ENCODE results near the gene MYO1D.

Gene MYO1D

DNA sequence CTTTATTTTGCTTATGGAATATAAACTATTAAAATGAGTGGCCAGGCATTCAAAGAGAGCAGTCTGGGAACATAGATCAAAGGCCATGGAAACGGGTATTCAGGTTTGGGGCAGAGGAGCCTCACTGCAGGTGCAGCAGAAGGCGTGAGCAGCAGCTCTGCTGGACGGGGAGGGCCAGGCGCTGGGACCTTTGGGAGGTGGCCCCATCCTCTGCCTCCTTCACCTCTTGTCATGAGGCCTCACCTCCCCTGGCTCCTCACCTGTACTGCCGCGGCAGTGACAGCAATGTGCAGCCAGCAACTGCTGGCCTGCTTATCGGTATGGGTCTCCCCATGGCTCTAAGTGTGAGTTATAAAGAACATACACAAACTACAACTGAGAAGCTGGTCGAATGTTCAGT lies 280.7 kb downstream of the MYO1D start:
- DNase-seq (ENCODE audit: extremely low spot score) = no peak
- ChIA-PET CTCF (no interaction called here), POLR2A (no interaction called here)
- TF ChIP-seq FOXK2 (IDR thresholded peaks at IDR 0.05) = no peak
- no peak for TF ChIP-seq TARDBP (IDR thresholded peaks at IDR 0.05)
- TF ChIP-seq LEF1 (IDR thresholded peaks at IDR 0.05; ENCODE audit: borderline replicate concordance) = no peak
- TF ChIP-seq ELF4 (IDR thresholded peaks at IDR 0.05) = no peak
- no peak for TF ChIP-seq SUZ12 (IDR thresholded peaks at IDR 0.05)
- no peak for TF ChIP-seq ZNF384 (IDR thresholded peaks at IDR 0.05)
- no peak for TF ChIP-seq HDGF (IDR thresholded peaks at IDR 0.05; ENCODE audit: borderline replicate concordance)
- TF ChIP-seq ARNT (IDR thresholded peaks at IDR 0.05) = no peak

- TF ChIP-seq ZNF384 (IDR thresholded peaks at IDR 0.05) (no peak), BHLHE40 (IDR thresholded peaks at IDR 0.05; ENCODE audit: borderline replicate concordance) (no peak), FOXK2 (IDR thresholded peaks at IDR 0.05) (no peak), HDGF (IDR thresholded peaks at IDR 0.05; ENCODE audit: borderline replicate concordance) (no peak), TARDBP (IDR thresholded peaks at IDR 0.05) (no peak), L3MBTL2 (conservative IDR thresholded peaks at IDR 0.05) (no peak), NFRKB (IDR thresholded peaks at IDR 0.05) (no peak), FOXA1 (IDR thresholded peaks at IDR 0.05) (no peak), LEF1 (IDR thresholded peaks at IDR 0.05; ENCODE audit: borderline replicate concordance) (no peak), SP1 (IDR thresholded peaks at IDR 0.05) (no peak), ARNT (IDR thresholded peaks at IDR 0.05) (no peak), PKNOX1 (IDR thresholded peaks at IDR 0.05) (no peak), SUZ12 (IDR thresholded peaks at IDR 0.05) (no peak), ELF4 (IDR thresholded peaks at IDR 0.05) (no peak), FOXM1 (IDR thresholded peaks at IDR 0.05; ENCODE audit: borderline replicate concordance) (no peak), CTBP1 (IDR thresholded peaks at IDR 0.05; ENCODE audit: borderline replicate concordance) (no peak)
- ChIA-PET POLR2A (no interaction called here), CTCF (no interaction called here)
- DNase-seq (ENCODE audit: extremely low spot score) = no peak
Measured at GRCh38 chr17:32593003-32593402, 283.9 kb downstream of the MYO1D start.

DNA sequence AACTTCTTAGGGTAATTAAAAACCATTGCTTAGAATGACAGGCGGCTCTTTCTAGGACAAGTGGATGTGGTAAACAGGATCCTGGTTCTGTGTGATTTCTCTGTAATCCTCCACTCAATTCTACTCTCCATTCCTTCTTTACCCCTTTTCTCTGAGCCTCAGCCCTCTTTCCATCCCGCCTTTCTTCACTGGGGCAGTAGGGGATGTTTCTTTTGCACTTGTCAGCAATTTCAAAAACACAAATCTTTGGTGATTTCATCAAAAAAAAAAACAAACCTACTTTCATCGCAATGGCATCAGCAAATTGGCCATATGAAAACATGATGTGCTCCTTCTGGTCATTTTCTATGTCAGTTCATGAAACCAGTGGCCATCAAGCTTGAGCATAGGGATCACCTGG lies 285.5 kb downstream of the MYO1D start:
- DNase-seq (ENCODE audit: extremely low spot score) = no peak
- ChIA-PET POLR2A (no interaction called here), CTCF (no interaction called here)
- TF ChIP-seq NFRKB (IDR thresholded peaks at IDR 0.05) = no peak
- TF ChIP-seq ZNF384 (IDR thresholded peaks at IDR 0.05) = no peak
- TF ChIP-seq CTBP1 (IDR thresholded peaks at IDR 0.05; ENCODE audit: borderline replicate concordance) = no peak
- TF ChIP-seq L3MBTL2 (conservative IDR thresholded peaks at IDR 0.05) = no peak
- no peak for TF ChIP-seq HDGF (IDR thresholded peaks at IDR 0.05; ENCODE audit: borderline replicate concordance)
- TF ChIP-seq ELF4 (IDR thresholded peaks at IDR 0.05) = no peak
- TF ChIP-seq FOXA1 (IDR thresholded peaks at IDR 0.05) = no peak
- no peak for TF ChIP-seq ARNT (IDR thresholded peaks at IDR 0.05)
- TF ChIP-seq FOXM1 (IDR thresholded peaks at IDR 0.05; ENCODE audit: borderline replicate concordance) = no peak
- no peak for TF ChIP-seq SUZ12 (IDR thresholded peaks at IDR 0.05)
- no peak for TF ChIP-seq TARDBP (IDR thresholded peaks at IDR 0.05)
- no peak for TF ChIP-seq FOXK2 (IDR thresholded peaks at IDR 0.05)
- TF ChIP-seq SP1 (IDR thresholded peaks at IDR 0.05) = no peak
- no peak for TF ChIP-seq PKNOX1 (IDR thresholded peaks at IDR 0.05)
- TF ChIP-seq BHLHE40 (IDR thresholded peaks at IDR 0.05; ENCODE audit: borderline replicate concordance) = no peak

DNA sequence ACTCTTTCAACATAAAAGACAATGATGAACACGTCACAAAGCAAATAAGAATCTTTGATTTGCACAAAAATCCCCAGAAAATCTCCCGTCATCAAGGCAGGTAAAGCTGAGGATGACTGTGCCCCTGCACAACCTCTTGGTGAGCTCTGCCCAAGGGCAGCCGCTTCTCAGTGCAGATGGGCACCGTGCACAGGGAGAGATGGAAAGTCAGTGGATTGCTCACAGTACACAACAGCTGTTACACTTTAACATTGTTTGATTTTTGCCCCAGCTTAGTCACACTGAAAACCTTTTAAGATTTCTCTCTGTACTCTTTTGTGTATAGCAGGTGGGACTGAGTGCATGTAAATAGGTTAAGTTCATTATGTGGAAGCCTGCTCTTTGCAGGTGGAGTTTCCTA lies 285.9 kb downstream of the MYO1D start:
- no peak for TF ChIP-seq ZNF384 (IDR thresholded peaks at IDR 0.05)
- TF ChIP-seq BHLHE40 (IDR thresholded peaks at IDR 0.05; ENCODE audit: borderline replicate concordance) = no peak
- TF ChIP-seq FOXK2 (IDR thresholded peaks at IDR 0.05) = no peak
- TF ChIP-seq CTBP1 (IDR thresholded peaks at IDR 0.05; ENCODE audit: borderline replicate concordance) = no peak
- TF ChIP-seq ARNT (IDR thresholded peaks at IDR 0.05) = no peak
- no peak for TF ChIP-seq FOXM1 (IDR thresholded peaks at IDR 0.05; ENCODE audit: borderline replicate concordance)
- TF ChIP-seq TARDBP (IDR thresholded peaks at IDR 0.05) = no peak
- no peak for TF ChIP-seq LEF1 (IDR thresholded peaks at IDR 0.05; ENCODE audit: borderline replicate concordance)
- TF ChIP-seq PKNOX1 (IDR thresholded peaks at IDR 0.05) = no peak
- TF ChIP-seq SUZ12 (IDR thresholded peaks at IDR 0.05) = no peak
- ChIA-PET POLR2A (no interaction called here), CTCF (no interaction called here)
- DNase-seq (ENCODE audit: extremely low spot score) = no peak

- ChIA-PET POLR2A (no interaction called here), CTCF (no interaction called here)
- TF ChIP-seq LEF1 (IDR thresholded peaks at IDR 0.05; ENCODE audit: borderline replicate concordance) = no peak
- peak; percentile 24 for DNase-seq (ENCODE audit: extremely low spot score)
Measured at GRCh38 chr17:32588982-32589381, 287.9 kb downstream of the MYO1D start.

DNA sequence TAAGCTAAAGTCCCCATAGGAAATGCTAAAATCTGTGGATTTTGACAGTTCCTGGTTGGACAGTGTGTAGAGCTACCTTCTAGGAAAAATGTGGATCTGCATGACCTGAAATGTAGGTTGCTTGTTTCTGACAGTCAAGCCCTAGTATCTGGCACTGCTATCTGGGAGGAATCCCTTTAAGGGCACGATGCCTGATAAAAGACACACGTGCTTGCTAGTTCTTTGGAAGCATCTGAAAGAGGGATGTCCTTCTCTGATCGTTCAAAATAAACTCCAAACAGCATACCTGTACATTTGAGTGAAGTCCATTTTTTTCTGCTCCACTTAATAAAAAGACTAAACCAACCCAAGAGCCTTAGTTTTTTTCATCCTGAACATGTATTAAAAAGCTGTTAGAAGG lies 288.8 kb downstream of the MYO1D start:
- DNase-seq (ENCODE audit: extremely low spot score) = no peak
- ChIA-PET POLR2A (no interaction called here), CTCF (no interaction called here)
- TF ChIP-seq BHLHE40 (IDR thresholded peaks at IDR 0.05; ENCODE audit: borderline replicate concordance) (no peak), FOXM1 (IDR thresholded peaks at IDR 0.05; ENCODE audit: borderline replicate concordance) (no peak), TARDBP (IDR thresholded peaks at IDR 0.05) (no peak), SP1 (IDR thresholded peaks at IDR 0.05) (no peak), SUZ12 (IDR thresholded peaks at IDR 0.05) (no peak), ELF4 (IDR thresholded peaks at IDR 0.05) (no peak), LEF1 (IDR thresholded peaks at IDR 0.05; ENCODE audit: borderline replicate concordance) (no peak), ZNF384 (IDR thresholded peaks at IDR 0.05) (no peak), L3MBTL2 (conservative IDR thresholded peaks at IDR 0.05) (no peak)

GRCh38 chr17:32586666-32587065 lies 290.3 kb downstream of the MYO1D start:
- CTCF ChIA-PET = no interaction called here
- no peak for TF ChIP-seq LEF1 (IDR thresholded peaks at IDR 0.05; ENCODE audit: borderline replicate concordance)
- TF ChIP-seq NFRKB (IDR thresholded peaks at IDR 0.05) = no peak
- no peak for TF ChIP-seq FOXA1 (IDR thresholded peaks at IDR 0.05)
- no peak for TF ChIP-seq FOXK2 (IDR thresholded peaks at IDR 0.05)
- no peak for TF ChIP-seq SP1 (IDR thresholded peaks at IDR 0.05)
- TF ChIP-seq BHLHE40 (IDR thresholded peaks at IDR 0.05; ENCODE audit: borderline replicate concordance) = no peak
- TF ChIP-seq CTBP1 (IDR thresholded peaks at IDR 0.05; ENCODE audit: borderline replicate concordance) = no peak
- TF ChIP-seq ELF4 (IDR thresholded peaks at IDR 0.05) = no peak
- TF ChIP-seq HDGF (IDR thresholded peaks at IDR 0.05; ENCODE audit: borderline replicate concordance) = no peak
- no peak for TF ChIP-seq SUZ12 (IDR thresholded peaks at IDR 0.05)
- TF ChIP-seq ARNT (IDR thresholded peaks at IDR 0.05) = no peak
- no peak for TF ChIP-seq FOXM1 (IDR thresholded peaks at IDR 0.05; ENCODE audit: borderline replicate concordance)
- TF ChIP-seq ZNF384 (IDR thresholded peaks at IDR 0.05) = no peak
- no peak for DNase-seq (ENCODE audit: extremely low spot score)
- POLR2A ChIA-PET = no interaction called here
